ENCODE measurements around the gene SEMA5B.

SEMA5B gene

DNA sequence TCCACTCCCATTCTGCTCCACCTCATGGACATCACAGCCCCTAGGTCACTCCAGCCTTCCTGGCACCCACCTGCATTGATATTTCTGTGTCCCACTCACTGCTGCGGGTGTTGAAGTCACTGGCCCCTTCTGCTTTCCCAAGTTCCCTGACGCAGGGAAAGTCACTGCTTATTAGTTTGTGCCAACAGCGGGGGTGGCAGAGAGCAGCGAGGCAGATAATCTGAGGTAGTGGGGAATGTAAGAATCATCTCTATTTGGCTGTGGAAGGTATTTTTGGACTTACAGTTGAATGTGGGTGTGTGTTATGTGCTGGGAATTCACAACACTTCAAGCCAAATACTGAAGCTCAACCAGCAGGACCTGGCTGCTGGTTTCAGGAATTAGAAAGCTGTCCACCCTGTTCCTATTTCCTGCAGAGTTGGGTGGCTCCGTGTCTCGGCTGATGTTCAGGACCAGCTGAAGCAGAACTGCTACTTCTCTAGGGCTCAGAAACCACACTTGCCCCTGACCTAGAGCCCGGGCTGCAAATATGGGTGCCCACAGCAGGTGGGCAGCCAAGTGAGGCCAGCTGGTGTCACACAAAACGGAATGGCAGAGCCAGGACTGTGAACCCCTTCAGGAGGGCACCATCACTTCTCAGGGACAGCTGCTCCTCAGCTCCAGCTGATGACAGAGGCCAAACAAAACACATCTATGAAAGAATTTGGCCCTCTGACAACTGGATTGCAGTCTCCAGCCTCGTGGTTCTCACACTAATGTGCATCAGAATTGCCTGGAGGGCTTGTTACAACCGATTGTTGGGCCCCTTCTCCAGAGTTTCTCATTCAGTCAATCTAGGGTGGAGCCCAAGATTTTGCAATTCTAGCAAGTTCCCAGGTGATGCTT lies 57.7 kb downstream of the SEMA5B start:
- DNase-seq (ENCODE audit: low read depth), result no peak

DNA sequence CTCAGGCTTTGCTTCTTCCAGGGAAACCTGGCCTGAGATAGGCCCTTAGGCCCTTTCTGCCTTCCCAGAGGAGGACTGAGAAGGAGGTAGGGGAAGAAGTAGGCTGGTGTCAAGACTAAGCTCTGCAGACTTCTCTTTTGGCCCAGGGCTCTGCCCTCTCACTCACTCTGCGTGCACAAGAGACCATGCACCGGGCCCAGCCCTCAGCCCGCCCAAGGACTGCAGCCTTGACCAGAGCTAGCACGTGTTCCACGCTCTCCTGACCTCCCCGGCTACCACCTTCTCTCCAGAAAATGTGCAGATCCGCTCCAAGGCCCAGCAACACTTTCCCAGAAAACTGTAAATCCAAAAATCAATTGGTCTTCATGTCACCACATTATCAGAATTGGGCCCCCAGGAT lies 59.8 kb downstream of the SEMA5B start:
- no peak for DNase-seq (ENCODE audit: low read depth)

DNA sequence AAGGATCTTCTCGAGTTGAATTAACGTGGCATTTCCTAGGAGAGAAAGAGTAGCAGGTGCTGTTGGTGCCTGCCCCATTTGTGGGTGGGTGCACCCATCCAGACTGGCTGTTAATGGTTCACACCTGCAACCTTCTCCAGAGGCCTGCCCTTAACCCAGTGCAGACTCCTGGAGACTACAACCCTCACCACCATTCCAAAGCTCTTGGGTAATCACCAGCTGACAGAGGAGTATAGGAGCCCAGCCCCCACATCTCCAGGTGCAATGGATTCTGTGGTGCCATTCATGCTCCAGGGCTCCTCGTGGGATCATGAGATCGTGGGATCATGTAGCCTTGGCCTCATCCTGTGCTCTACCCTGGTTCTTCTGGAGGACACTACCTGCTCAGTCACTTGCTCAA lies 60.2 kb downstream of the SEMA5B start:
- no peak for DNase-seq (ENCODE audit: low read depth)

DNA sequence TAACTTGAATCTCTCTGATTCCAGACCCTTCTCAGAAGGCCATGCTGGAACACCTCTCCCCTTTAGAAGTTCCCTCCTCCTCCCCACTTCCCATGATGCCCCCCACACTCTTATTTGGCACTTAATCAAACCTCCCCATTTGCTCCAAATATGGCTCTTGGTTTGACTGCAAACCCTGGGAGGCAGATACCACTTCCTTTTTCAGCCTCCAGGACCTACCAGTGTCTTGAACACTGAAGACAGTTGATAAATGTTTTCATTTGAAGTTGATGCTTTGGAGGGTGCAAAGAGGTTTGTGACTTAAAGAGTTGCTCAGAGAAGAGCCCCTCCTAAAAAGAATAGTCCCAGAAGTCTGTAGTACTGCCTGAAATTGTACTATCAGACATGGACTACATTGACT lies 61.5 kb downstream of the SEMA5B start:
- no peak for DNase-seq (ENCODE audit: low read depth)

DNA sequence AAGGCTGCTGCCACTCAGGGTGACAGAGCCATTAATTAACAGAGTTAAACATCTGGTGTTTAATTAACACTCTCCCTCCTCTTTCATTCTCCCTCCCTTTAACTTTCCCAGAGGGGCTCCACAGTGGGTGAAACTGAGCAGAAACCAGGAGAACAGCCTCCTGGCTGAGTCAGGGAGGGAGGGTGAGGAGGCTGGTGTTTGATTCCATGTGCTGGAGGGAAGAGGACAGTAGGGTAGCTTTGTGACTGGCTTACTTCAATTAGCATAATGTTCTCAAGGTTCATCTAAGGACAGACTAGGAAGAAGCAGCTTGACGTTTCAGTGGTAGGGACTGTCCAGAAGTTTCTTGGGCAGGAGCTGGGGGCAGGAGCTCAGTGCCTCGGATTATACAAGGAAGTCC lies 62.8 kb downstream of the SEMA5B start:
- no peak for DNase-seq (ENCODE audit: low read depth)

- DNase-seq (ENCODE audit: low read depth), result no peak
Observed at GRCh38 chr3:122962149-122962548, 65.4 kb downstream of the SEMA5B start.

DNA sequence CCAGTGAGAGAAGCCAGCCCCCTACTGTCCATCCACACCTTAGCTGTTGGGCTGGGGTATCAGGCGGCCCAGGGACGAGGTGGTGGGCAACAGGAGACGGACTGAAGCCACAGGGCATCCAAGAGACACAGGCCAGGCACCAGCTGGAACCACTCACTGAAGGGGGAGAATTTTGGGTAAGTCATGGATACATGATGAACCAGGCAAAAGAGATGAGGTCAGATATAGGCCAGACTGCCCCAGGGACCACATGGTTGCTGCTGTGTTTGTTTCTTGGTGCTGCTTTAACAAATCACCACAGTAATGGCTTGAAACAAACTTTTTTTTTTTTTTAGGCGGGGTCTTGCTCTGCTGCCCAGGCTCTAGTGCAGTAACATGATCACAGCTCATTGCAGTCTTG lies 66.4 kb downstream of the SEMA5B start:
- no peak for DNase-seq (ENCODE audit: low read depth)

DNA sequence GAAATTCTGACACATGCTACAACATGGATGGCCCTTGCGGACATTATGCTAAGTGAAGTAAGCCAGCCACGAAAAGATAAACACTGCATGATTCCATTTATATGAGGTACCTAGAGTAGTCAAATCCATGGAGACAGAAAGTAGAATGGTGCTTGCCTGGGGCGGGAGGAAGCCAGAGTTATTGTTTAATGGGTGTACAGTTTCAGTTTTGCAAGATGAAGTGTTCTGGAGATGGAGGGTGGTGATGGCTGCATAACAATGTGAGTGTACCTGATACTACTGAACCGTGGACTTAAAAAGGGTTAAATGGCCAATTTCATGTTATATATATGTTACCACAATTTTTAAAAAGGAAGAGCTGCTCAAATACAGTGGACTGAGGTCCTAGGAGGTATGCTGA lies 66.9 kb downstream of the SEMA5B start:
- no peak for DNase-seq (ENCODE audit: low read depth)

- no peak for DNase-seq (ENCODE audit: low read depth)
Observed at GRCh38 chr3:122959339-122959738, 68.2 kb downstream of the SEMA5B start.

DNA sequence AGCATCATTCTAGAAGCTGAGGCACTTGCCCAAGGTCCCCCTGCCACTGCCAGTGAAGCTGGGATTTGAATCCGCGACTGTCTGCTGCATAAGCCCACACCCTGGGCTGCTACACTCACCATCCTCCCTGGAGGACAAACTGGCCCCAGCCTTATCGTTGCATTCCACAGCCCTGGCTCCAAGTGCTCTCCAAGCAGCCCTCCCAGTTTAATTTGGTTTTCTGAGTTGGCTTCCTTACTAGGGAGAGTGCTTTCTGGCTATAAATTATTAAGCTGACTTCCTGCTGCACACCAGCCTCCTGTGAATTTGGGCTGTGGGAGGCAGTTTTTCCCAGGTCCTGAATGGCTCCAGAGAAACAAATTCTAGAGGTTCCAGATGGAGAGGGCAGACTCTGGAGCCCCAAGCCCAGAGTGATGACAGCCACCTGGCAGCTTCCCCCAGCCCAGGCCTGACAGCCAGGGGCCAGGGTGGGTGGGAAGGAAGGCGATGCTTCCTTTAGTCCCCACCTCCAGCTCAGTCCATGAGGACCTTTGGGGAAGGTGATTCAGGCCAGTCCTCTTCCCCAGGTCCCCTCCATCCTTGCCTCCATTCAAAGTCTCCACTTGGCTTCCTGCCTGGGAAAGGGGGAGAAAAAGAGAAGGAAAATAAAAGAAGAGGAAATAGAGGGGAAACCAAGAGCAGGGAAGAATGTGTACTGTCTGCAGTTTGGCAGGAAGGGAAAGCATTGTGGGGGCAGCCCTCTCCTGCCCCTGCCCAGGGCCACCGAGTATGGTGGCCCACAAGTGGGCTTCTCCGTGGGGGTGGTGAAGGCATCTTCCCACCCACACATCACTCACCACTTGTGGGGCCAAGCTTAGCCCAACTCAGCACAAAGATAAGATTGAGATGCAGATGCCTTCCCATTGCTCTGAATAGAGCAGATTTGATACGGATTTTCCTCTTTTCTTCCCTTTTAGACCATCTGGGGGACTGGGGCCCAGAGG lies 69.6 kb downstream of the SEMA5B start:
- no peak for DNase-seq (ENCODE audit: low read depth)

DNA sequence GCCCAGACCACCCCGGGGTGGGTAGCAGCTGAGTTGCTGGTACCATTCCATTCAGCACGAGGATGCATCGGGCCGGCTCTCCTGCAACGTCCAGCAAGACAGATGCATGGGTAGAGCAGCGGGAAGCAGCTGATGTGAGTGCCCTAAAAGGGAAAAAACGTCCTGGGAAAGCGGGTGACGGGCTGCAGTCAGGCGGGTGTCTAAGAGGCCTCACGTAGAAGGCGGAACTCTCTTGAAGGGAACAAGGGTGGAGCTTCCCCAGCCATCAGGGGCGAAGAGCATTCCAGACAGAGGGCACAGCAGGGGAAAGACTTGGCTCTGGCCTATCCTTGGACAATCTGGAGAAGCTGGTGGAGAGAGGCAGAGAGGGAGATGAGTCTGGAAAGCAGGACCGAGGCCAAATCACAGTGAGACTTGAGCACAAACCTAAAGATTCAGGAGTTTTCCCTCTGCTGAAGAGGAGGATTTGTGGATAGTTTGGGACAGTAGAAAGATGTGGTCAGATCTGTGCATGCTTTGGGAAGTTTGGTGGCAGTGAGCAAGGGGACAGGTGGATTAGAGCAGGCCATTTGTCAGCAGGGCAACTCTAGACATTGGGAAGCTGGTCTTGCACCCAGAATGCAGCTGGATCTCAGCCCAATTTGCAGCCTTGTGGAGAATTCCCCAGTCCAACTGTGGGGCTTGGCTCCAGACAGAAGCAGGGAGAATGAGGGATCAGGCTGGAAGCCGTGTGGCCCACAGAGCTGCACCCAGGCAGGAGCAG lies 70.7 kb downstream of the SEMA5B start:
- DNase-seq (ENCODE audit: low read depth), result no peak

DNA sequence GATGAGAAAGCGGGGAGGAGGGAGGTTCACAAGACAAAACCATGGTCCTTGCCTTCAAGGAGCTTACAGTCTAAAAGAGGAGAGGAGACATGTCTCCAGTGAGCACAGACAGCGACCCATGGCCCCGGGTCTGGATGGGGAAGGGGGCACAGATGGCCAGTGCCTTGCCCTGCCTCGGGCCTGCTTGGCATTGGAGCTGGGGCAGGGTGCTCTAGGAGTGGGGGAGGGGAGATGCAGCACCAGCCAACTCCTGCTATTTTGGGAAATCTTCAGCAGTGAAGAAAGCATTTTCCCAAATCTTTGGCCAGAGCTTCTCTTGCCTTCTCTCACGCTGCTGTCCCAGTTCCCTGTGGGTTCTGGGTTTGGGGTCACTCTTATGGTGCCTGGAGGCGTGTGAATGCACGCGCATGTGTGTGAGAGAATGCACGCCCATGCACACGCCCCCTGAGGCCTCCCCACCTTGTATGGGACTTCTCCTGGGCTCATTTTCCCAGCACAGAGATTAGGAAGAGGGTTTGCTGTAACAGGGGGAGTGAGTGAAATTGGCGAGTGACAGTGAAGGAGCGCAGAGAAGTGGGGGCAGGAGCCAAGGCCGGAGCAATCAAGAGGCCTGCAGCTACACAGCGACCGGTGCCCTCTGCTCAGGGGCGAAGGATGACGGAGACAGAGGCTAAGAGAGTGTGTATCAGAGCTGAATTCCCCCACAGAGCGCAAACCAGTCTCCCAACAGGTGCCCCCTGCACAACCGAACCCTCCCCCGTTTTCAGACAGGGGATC lies 71.5 kb downstream of the SEMA5B start:
- DNase-seq (ENCODE audit: low read depth), result no peak

DNA sequence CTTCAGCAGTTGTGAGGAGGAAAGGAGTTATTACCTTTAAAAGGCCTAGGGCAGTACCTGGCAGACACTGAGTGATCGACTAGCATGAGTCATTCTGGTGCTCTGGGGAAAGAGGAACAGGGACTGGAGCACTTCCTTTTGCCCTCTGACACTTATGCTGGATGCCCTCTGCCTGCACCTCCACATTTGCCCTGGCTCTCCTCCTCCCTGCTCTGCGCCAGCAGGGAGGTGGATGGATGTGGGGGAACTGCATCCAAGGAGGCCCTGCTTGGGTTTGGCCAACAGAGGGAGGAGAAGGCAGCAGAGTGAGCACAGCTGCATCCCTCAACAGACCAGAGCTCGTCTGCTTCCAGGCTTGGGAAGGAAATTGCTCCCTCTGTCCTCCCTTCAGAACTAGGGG lies 75.0 kb downstream of the SEMA5B start:
- no peak for DNase-seq (ENCODE audit: low read depth)

- DNase-seq (ENCODE audit: low read depth), result no peak
Observed at GRCh38 chr3:122948408-122948807, 79.2 kb downstream of the SEMA5B start.

DNA sequence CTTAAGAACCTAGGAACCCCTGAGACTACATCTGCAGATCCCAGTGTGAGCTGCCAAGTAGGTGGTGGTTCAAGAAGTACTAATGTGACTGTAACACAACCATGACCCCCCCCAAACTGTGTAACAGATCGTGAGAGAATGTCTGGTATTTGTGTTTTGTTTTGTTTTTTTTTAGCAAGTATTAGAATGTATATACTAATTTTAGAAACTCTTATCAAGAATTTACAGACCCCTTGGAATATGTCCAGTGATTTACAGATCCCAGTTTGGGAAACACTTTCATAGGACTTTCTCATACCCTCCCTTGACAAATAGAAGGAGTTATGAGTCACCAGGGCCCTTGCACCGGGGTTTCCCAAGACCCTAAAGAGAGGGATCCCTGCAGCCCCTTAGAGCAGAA lies 79.8 kb downstream of the SEMA5B start:
- DNase-seq (ENCODE audit: low read depth), result no peak

- DNase-seq (ENCODE audit: low read depth), result no peak
Observed at GRCh38 chr3:122947196-122947595, 80.4 kb downstream of the SEMA5B start.

DNA sequence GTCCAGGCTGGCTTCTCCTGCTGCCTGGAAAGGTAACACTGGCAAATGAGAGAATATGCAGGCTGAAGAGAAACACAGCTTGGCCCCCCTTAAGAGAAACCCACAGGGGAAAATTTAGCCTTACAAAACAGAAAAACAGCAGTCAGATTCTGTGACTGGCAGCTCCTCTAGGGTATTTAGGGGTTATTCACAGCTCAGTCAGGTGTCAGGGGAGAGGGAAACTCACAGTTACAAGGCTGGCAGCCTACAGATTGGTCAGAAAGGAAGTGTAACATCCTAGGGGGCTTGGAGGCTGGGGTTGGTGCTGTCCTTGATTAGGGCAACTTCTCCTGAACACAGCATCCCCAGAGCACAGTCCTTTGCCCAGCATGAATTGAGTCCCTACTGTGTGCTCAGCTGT lies 81.4 kb downstream of the SEMA5B start:
- DNase-seq (ENCODE audit: low read depth), result no peak

- DNase-seq (ENCODE audit: low read depth), result no peak
Observed at GRCh38 chr3:122945230-122945629, 82.3 kb downstream of the SEMA5B start.

GRCh38 chr3:122944671-122945161 lies 82.8 kb downstream of the SEMA5B start:
- DNase-seq (ENCODE audit: low read depth), result no peak

- no peak for DNase-seq (ENCODE audit: low read depth)
Observed at GRCh38 chr3:122943828-122944190, 83.8 kb downstream of the SEMA5B start.
